RWPE1 (cell line): ENCODE data around the gene NPAS2.

ENCODE experiments used
- CTCF ChIA-PET: fragments of 350-600 bp; sonication (Branson Sonifier 250); formaldehyde crosslinking; extraction: SDS; loops from one replicate; lab custom pipeline; 2021; lab: Yijun Ruan, JAX
- POLR2A ChIA-PET: fragments of 400-600 bp; formaldehyde crosslinking; extraction: SDS; loops from one replicate; lab custom pipeline; 2020; ENCODE audit warnings: antibody characterized with exemption; ENCODE audit not compliant: low non-redundant PET; lab: Yijun Ruan, JAX
- DNase-seq: peaks from one replicate; pipeline ENCODE4 v3.0.0; 2012; ENCODE audit warnings: low spot score
- H3K27ac ChIP-seq: fragments of 450-650 bp; 2 replicates; pipeline ENCODE4 v1.5.1; 2017
- CTCF ChIP-seq: fragments of 450-650 bp; conservative IDR thresholded peaks from 2 replicates; pipeline ENCODE4 v1.5.1; 2017; ENCODE audit warnings: low read depth, mild to moderate bottlenecking

The NPAS2 gene

GRCh38 chr2:100779908-100780202, 40.1 kb upstream of the NPAS2 start:
- TF ChIP-seq CTCF = no peak
- POLR2A ChIA-PET = no interaction called here

GRCh38 chr2:100780203-100781008, 39.5 kb upstream of the NPAS2 start:
- TF ChIP-seq CTCF = no peak
- peak overlapping the region; percentile 79 for H3K27ac ChIP-seq
- ChIA-PET POLR2A (no interaction called here), CTCF (no interaction called here)
- DNase-seq = peak; percentile 76

More at GRCh38 chr2:100779908-100780202, 40.1 kb upstream of the NPAS2 start:
- DNase-seq = no peak
- CTCF ChIA-PET = no interaction called here
- peak overlapping the region; percentile 79 for H3K27ac ChIP-seq

GRCh38 chr2:100781009-100781325, 39.0 kb upstream of the NPAS2 start:
- no peak overlapping the region for H3K27ac ChIP-seq
- DNase-seq = no peak
- ChIA-PET CTCF (interaction anchor here (0.6 kb wide), 1 partner anchor 256 kb away, joined by 3 read pairs; no protein-coding TSS in a partner anchor), POLR2A (no interaction called here)
- no peak for TF ChIP-seq CTCF

- POLR2A ChIA-PET = no interaction called here
- DNase-seq = no peak
- no peak for TF ChIP-seq CTCF
- H3K27ac ChIP-seq = peak overlapping the region; percentile 30; the same call in 1 of the 2 replicates
- CTCF ChIA-PET = interaction anchor here (0.6 kb wide), 2 partner anchors 93 to 255 kb away, joined by 3 read pairs; no protein-coding TSS in a partner anchor
Measured at GRCh38 chr2:100781523-100782379, 38.2 kb upstream of the NPAS2 start.

- no peak for DNase-seq
- H3K27ac ChIP-seq = no peak overlapping the region
- POLR2A ChIA-PET = no interaction called here
- TF ChIP-seq CTCF = no peak
- CTCF ChIA-PET = interaction anchor here (0.6 kb wide), 1 partner anchor 92 kb away, joined by 3 read pairs; no protein-coding TSS in a partner anchor
Measured at GRCh38 chr2:100782380-100782878, 37.5 kb upstream of the NPAS2 start.

GRCh38 chr2:100783987-100784386, 36.0 kb upstream of the NPAS2 start:
- POLR2A ChIA-PET = no interaction called here
- CTCF ChIA-PET = no interaction called here
- H3K27ac ChIP-seq = no peak overlapping the region
- DNase-seq = no peak
- no peak for TF ChIP-seq CTCF
